Caco-2 (cell line): ENCODE results near the gene NELFB. TPM values are rescaled to one million over a fixed set of nuclear protein-coding genes. Genes with fewer than 3 reads are reported as not detected.
A peak's percentile ranks its signal among the peaks of the same experiment; 100 is the strongest.

ENCODE experiments used
- BruUV-seq: library from RNA; stranded (reverse); fragments of 400-500 nt; replicated peaks from 2 replicates; lab custom pipeline; 2021; lab: Mats Ljungman, UMichigan
- CTCF ChIA-PET: fragments of 300-600 bp; sonication (Branson Sonifier 250); formaldehyde crosslinking; loops from one replicate; lab custom pipeline; 2022; ENCODE audit warnings: antibody characterized with exemption; lab: Charles Lee
- POLR2A ChIA-PET: fragments of 300-600 bp; sonication (Branson Sonifier 250); formaldehyde crosslinking; loops from one replicate; lab custom pipeline; 2022; ENCODE audit warnings: antibody characterized with exemption; lab: Charles Lee
- DNase-seq, 2 experiments: peaks; one replicate each; pipeline versions ENCODE4 v3.0.0 to v3.0.0-alpha.2; 2020 to 2022
- H3K27me3 ChIP-seq: replicated peaks from 2 replicates; pipeline ENCODE4 v1.6.0; 2011; ENCODE audit warnings: low read length; ENCODE audit not compliant: control insufficient read depth, insufficient read depth
- H3K36me3 ChIP-seq: 2 replicates; pipeline ENCODE4 v1.5.1; 2011; ENCODE audit warnings: low read length; ENCODE audit not compliant: control insufficient read depth, insufficient read depth
- H3K4me1 ChIP-seq: fragments of 250-450 bp; sonication (Bioruptor Pico); 2 replicates; pipeline ENCODE4 v1.5.1; 2020; ENCODE audit warnings: mild to moderate bottlenecking
- H3K4me3 ChIP-seq: 2 replicates; pipeline ENCODE4 v1.5.1; 2011; ENCODE audit warnings: low read depth, mild to moderate bottlenecking, control low read depth, low read length
- H3K9me3 ChIP-seq: fragments of 250-450 bp; sonication (Bioruptor Pico); 2 replicates; pipeline ENCODE4 v1.5.1; 2020; ENCODE audit warnings: mild to moderate bottlenecking, moderate library complexity
- H3K27ac Mint-ChIP-seq: one replicate; pipeline ENCODE4 v1.8.0; 2022; ENCODE audit warnings: mixed read lengths; ENCODE audit not compliant: unreplicated experiment
- H3K27me3 Mint-ChIP-seq: one replicate; pipeline ENCODE4 v1.8.0; 2022; ENCODE audit warnings: mixed read lengths; ENCODE audit not compliant: insufficient read depth, unreplicated experiment
- H3K36me3 Mint-ChIP-seq: one replicate; pipeline ENCODE4 v1.8.0; 2022; ENCODE audit warnings: mild to moderate bottlenecking, mixed read lengths; ENCODE audit not compliant: insufficient read depth, unreplicated experiment
- H3K4me1 Mint-ChIP-seq: one replicate; pipeline ENCODE4 v1.8.0; 2022; ENCODE audit warnings: low read depth, mixed read lengths; ENCODE audit not compliant: unreplicated experiment
- H3K4me3 Mint-ChIP-seq: one replicate; pipeline ENCODE4 v1.8.0; 2022; ENCODE audit warnings: mild to moderate bottlenecking, moderate library complexity, mixed read lengths; ENCODE audit not compliant: unreplicated experiment
- H3K9me3 Mint-ChIP-seq: one replicate; pipeline ENCODE4 v1.8.0; 2022; ENCODE audit warnings: mixed read lengths; ENCODE audit not compliant: unreplicated experiment
- CTCF ChIP-seq, 2 experiments: fragments of 200-600 bp in 1 of 2; IDR thresholded peaks; 1 replicate in 1 of 2; 2 replicates in 1 of 2; pipeline versions ENCODE4 v1.5.1 to v1.8.0; 2011 to 2022; ENCODE audit warnings: antibody characterized with exemption in 1 of 2, control low read depth in 1 of 2, inconsistent platforms in 1 of 2, low read depth in 1 of 2, low read length in 1 of 2, mild to moderate bottlenecking in 1 of 2, moderate library complexity in 1 of 2; ENCODE audit not compliant: insufficient read depth in 1 of 2, severe bottlenecking in 1 of 2, unreplicated experiment in 1 of 2
- intact Hi-C: fragments of 100-400 bp; cut with micrococcal nuclease; formaldehyde crosslinking; loops from one replicate; pipeline ENCODE4 v1.10.0; 2022; ENCODE audit not compliant: unreplicated experiment
- total RNA-seq: library from RNA; stranded (reverse); gene quantifications from 2 replicates; pipeline ENCODE4 v1.2.3, GENCODE V29; 2022

NELFB gene
- total RNA-seq, 1 experiment from 2014 or later: 79.1 TPM

GRCh38 chr9:137271696-137272076 lies 16.6 kb downstream of the NELFB start:
- H3K27me3 Mint-ChIP-seq: no peaks in the 10 kb centered on the region
- no peak overlapping the region for H3K27ac Mint-ChIP-seq
- no TSS peak for BruUV-seq
- Histone ChIP-seq H3K36me3 (peaks cover 1% of the 10 kb centered on the region; the same call in 1 of the 2 replicates), H3K9me3 (no peaks in the 10 kb centered on the region), H3K27me3 (no peaks in the 10 kb centered on the region), H3K4me1 (no peaks in the 10 kb centered on the region), H3K4me3 (no peak overlapping the region)
- H3K36me3 Mint-ChIP-seq: peaks cover 72% of the 10 kb centered on the region
- no peaks in the 10 kb centered on the region for H3K4me1 Mint-ChIP-seq
- ChIA-PET POLR2A (no interaction called here), CTCF (no interaction called here)
- no peak overlapping the region for H3K4me3 Mint-ChIP-seq
- intact Hi-C loops: no loop called here
- no peak for TF ChIP-seq CTCF (IDR thresholded peaks at IDR 0.05; ENCODE audit: insufficient read depth in 1 of 2, low read depth in 1 of 2, low read length in 1 of 2, severe bottlenecking in 1 of 2, unreplicated experiment in 1 of 2)
- no peak for DNase-seq
- H3K9me3 Mint-ChIP-seq: no peaks in the 10 kb centered on the region

GRCh38 chr9:137272241-137273094 lies 17.3 kb downstream of the NELFB start:
- Histone ChIP-seq H3K36me3 (peaks cover 1% of the 10 kb centered on the region), H3K4me3 (no peak overlapping the region), H3K27me3 (no peaks in the 10 kb centered on the region), H3K9me3 (no peaks in the 10 kb centered on the region), H3K4me1 (no peaks in the 10 kb centered on the region)
- H3K27me3 Mint-ChIP-seq: no peaks in the 10 kb centered on the region
- H3K4me3 Mint-ChIP-seq: no peak overlapping the region
- H3K9me3 Mint-ChIP-seq: no peaks in the 10 kb centered on the region
- ChIA-PET CTCF (interaction anchor here (0.8 kb wide), 1 partner anchor 14 kb away, joined by 3 read pairs; no protein-coding TSS in a partner anchor), POLR2A (interaction anchor here (0.5 kb wide), 1 partner anchor 12 kb away, joined by 4 read pairs; no protein-coding TSS in a partner anchor)
- intact Hi-C loops: no loop called here
- TF ChIP-seq CTCF (IDR thresholded peaks at IDR 0.05; ENCODE audit: insufficient read depth in 1 of 2, low read depth in 1 of 2, low read length in 1 of 2, severe bottlenecking in 1 of 2, unreplicated experiment in 1 of 2): no peak
- peaks cover 64% of the 10 kb centered on the region for H3K36me3 Mint-ChIP-seq
- BruUV-seq: no TSS peak
- no peak overlapping the region for H3K27ac Mint-ChIP-seq
- DNase-seq: peak in 1 of 2 experiments; percentile 33
- H3K4me1 Mint-ChIP-seq: no peaks in the 10 kb centered on the region

GRCh38 chr9:137273095-137273490 lies 18.0 kb downstream of the NELFB start:
- no peak for TF ChIP-seq CTCF (IDR thresholded peaks at IDR 0.05; ENCODE audit: insufficient read depth in 1 of 2, low read depth in 1 of 2, low read length in 1 of 2, severe bottlenecking in 1 of 2, unreplicated experiment in 1 of 2)
- ChIA-PET POLR2A (interaction anchor here (0.5 kb wide), 1 partner anchor 11 kb away, joined by 4 read pairs; no protein-coding TSS in a partner anchor), CTCF (interaction anchor here (0.8 kb wide), 1 partner anchor 14 kb away, joined by 3 read pairs; no protein-coding TSS in a partner anchor)
- no peak overlapping the region for H3K27ac Mint-ChIP-seq
- intact Hi-C loops: no loop called here
- H3K27me3 Mint-ChIP-seq: no peaks in the 10 kb centered on the region
- DNase-seq: no peak
- TSS peak; percentile 25 for BruUV-seq
- 0 out of 2 replicates have a peak, but pooled peaks cover 6% of the 10 kb centered on the region for H3K9me3 ChIP-seq
- H3K27me3 ChIP-seq: no peaks in the 10 kb centered on the region
- no peak overlapping the region for H3K4me3 Mint-ChIP-seq
- no peaks in the 10 kb centered on the region for H3K4me1 ChIP-seq
- H3K4me3 ChIP-seq: no peak overlapping the region
- no peaks in the 10 kb centered on the region for H3K9me3 Mint-ChIP-seq
- peaks cover 1% of the 10 kb centered on the region for H3K36me3 ChIP-seq
- no peaks in the 10 kb centered on the region for H3K4me1 Mint-ChIP-seq
- peaks cover 57% of the 10 kb centered on the region for H3K36me3 Mint-ChIP-seq
